Endodermal cell (in vitro differentiated cells): ENCODE data around the gene THSD4. TPM values are rescaled to one million over a fixed set of nuclear protein-coding genes. Genes with fewer than 3 reads are reported as not detected.

Experiments used
- DNase-seq: peaks from one replicate; pipeline ENCODE4 v3.0.0-alpha.2; 2017
- H3K27ac ChIP-seq: 2 replicates; pipeline ENCODE4 v1.5.1; 2013; ENCODE audit warnings: mild to moderate bottlenecking, low read depth, low read length, moderate library complexity
- H3K27me3 ChIP-seq: 2 replicates; pipeline ENCODE4 v1.6.1; 2013; ENCODE audit warnings: mild to moderate bottlenecking, low read length, moderate library complexity; ENCODE audit not compliant: insufficient read depth, control insufficient read depth, poor library complexity, severe bottlenecking
- H3K36me3 ChIP-seq: 2 replicates; pipeline ENCODE4 v1.7.0; 2013; ENCODE audit warnings: mild to moderate bottlenecking, low read length, moderate library complexity; ENCODE audit not compliant: control insufficient read depth, insufficient read depth
- H3K4me1 ChIP-seq: one replicate; pipeline ENCODE4 v1.7.0; 2013; ENCODE audit warnings: low read length; ENCODE audit not compliant: control insufficient read depth, insufficient read depth
- H3K4me3 ChIP-seq: 2 replicates; pipeline ENCODE4 v1.5.1; 2013; ENCODE audit warnings: mild to moderate bottlenecking, low read length, moderate library complexity
- H3K9ac ChIP-seq: 2 replicates; pipeline ENCODE4 v1.6.1; 2013; ENCODE audit warnings: mild to moderate bottlenecking, low read length, moderate library complexity; ENCODE audit not compliant: poor library complexity, severe bottlenecking; ENCODE audit errors: extremely low read depth
- H3K9me3 ChIP-seq: 2 replicates; pipeline ENCODE4 v1.6.1; 2013; ENCODE audit warnings: mild to moderate bottlenecking, low read length, moderate library complexity; ENCODE audit not compliant: control insufficient read depth
- H3K27ac Mint-ChIP-seq: 2 replicates; pipeline ENCODE4 v1.8.0; 2020; ENCODE audit warnings: mixed read lengths
- H3K27me3 Mint-ChIP-seq: 2 replicates; pipeline ENCODE4 v1.8.0; 2021; ENCODE audit warnings: mild to moderate bottlenecking, mixed read lengths; ENCODE audit not compliant: insufficient read depth
- H3K36me3 Mint-ChIP-seq: 2 replicates; pipeline ENCODE4 v1.8.0; 2020; ENCODE audit warnings: low read depth, mixed read lengths
- H3K4me1 Mint-ChIP-seq: 2 replicates; pipeline ENCODE4 v1.8.0; 2020; ENCODE audit warnings: mixed read lengths
- H3K4me3 Mint-ChIP-seq: 2 replicates; pipeline ENCODE4 v1.8.0; 2020; ENCODE audit warnings: mild to moderate bottlenecking, moderate library complexity, mixed read lengths
- H3K9me3 Mint-ChIP-seq: 2 replicates; pipeline ENCODE4 v1.8.0; 2020; ENCODE audit warnings: mild to moderate bottlenecking, mixed read lengths
- CTCF ChIP-seq: fragments of 200-600 bp; sonication (generic); conservative IDR thresholded peaks from 2 replicates; pipeline ENCODE4 v1.5.0; 2021; ENCODE audit warnings: antibody characterized with exemption, mild to moderate bottlenecking
- WGBS, 2 experiments: methylation state at CpG; one replicate each; pipeline versions ENCODE4 v1.1.5 to v1.1.7; 2013; ENCODE audit warnings: missing lambda C conversion rate in 2 of 2, mixed read lengths in 1 of 2; ENCODE audit not compliant: insufficient coverage in 1 of 2, insufficient read length in 1 of 2; 5-methylcytosine and 5-hydroxymethylcytosine counted together
- total RNA-seq, 2 donors: library from RNA; stranded (reverse); fragmentation: NEBNext Ultra II Directional in 1 of 2; extraction: Animal tissue kit (Norgen Biotek cat#: 25700) in 1 of 2; gene quantifications; 2 replicates in 1 of 2; 3 replicates in 1 of 2; pipeline ENCODE4 v1.2.1, GENCODE V29; 2021

The THSD4 gene
- total RNA-seq, 2 donors from 2014 or later = 4.6 to 5.4 TPM

- H3K27me3 ChIP-seq = no peaks in the 10 kb centered on the region
- Mint-ChIP-seq H3K27ac (no peak overlapping the region), H3K4me1 (peaks cover 2% of the 10 kb centered on the region), H3K36me3 (no peaks in the 10 kb centered on the region), H3K4me3 (no peak overlapping the region), H3K9me3 (peaks cover 2% of the 10 kb centered on the region), H3K27me3 (no peaks in the 10 kb centered on the region)
- H3K9me3 ChIP-seq = no peaks in the 10 kb centered on the region
- WGBS, 2 experiments = 71 to 93% methylated on average over 2 to 3 of the region's 3 CpGs
- H3K9ac ChIP-seq = no peak overlapping the region
- H3K27ac ChIP-seq = no peak overlapping the region
- no peaks in the 10 kb centered on the region for H3K36me3 ChIP-seq
- no peak for DNase-seq
- no peak for TF ChIP-seq CTCF
- no peak overlapping the region for H3K4me3 ChIP-seq
- no peaks in the 10 kb centered on the region for H3K4me1 ChIP-seq
These were observed 451.9 kb downstream of the THSD4 start for GRCh38 chr15:71567173-71567572.

- Mint-ChIP-seq H3K27me3 (no peaks in the 10 kb centered on the region), H3K27ac (no peak overlapping the region), H3K9me3 (peaks cover 2% of the 10 kb centered on the region), H3K4me1 (peaks cover 11% of the 10 kb centered on the region), H3K4me3 (no peak overlapping the region), H3K36me3 (no peaks in the 10 kb centered on the region)
- no peaks in the 10 kb centered on the region for H3K9me3 ChIP-seq
- H3K27me3 ChIP-seq = no peaks in the 10 kb centered on the region
- H3K36me3 ChIP-seq = no peaks in the 10 kb centered on the region
- H3K27ac ChIP-seq = no peak overlapping the region
- WGBS, 2 experiments = 82 to 100% methylated on average over 1 of the region's 1 CpG
- no peak for DNase-seq
- no peak overlapping the region for H3K4me3 ChIP-seq
- H3K4me1 ChIP-seq = no peaks in the 10 kb centered on the region
- no peak overlapping the region for H3K9ac ChIP-seq
- no peak for TF ChIP-seq CTCF
These were observed 453.0 kb downstream of the THSD4 start for GRCh38 chr15:71568227-71568626.

GRCh38 chr15:71570736-71571135 is 455.5 kb downstream of the THSD4 start:
- Histone ChIP-seq H3K27me3 (no peaks in the 10 kb centered on the region), H3K4me1 (no peaks in the 10 kb centered on the region), H3K9me3 (no peaks in the 10 kb centered on the region), H3K27ac (no peak overlapping the region), H3K36me3 (no peaks in the 10 kb centered on the region), H3K9ac (no peak overlapping the region), H3K4me3 (no peak overlapping the region)
- peaks cover 2% of the 10 kb centered on the region for H3K9me3 Mint-ChIP-seq
- H3K27me3 Mint-ChIP-seq = no peaks in the 10 kb centered on the region
- no peak for TF ChIP-seq CTCF
- DNase-seq = no peak
- no peaks in the 10 kb centered on the region for H3K36me3 Mint-ChIP-seq
- peaks cover 9% of the 10 kb centered on the region for H3K4me1 Mint-ChIP-seq
- WGBS, 2 experiments = 90 to 92% methylated on average over 2 to 7 of the region's 7 CpGs
- no peak overlapping the region for H3K27ac Mint-ChIP-seq
- no peak overlapping the region for H3K4me3 Mint-ChIP-seq
